Kidney glomerular epithelial cell (primary cell): Measurements from ENCODE around the gene ZNF213.

ENCODE experiments used
- DNase-seq: peaks from one replicate; lab custom pipeline; 2025; lab: John Stamatoyannopoulos, UW

Gene ZNF213

GRCh38 chr16:3101018-3101840, 33.6 kb upstream of the ZNF213 start:
- no peak for DNase-seq

DNA sequence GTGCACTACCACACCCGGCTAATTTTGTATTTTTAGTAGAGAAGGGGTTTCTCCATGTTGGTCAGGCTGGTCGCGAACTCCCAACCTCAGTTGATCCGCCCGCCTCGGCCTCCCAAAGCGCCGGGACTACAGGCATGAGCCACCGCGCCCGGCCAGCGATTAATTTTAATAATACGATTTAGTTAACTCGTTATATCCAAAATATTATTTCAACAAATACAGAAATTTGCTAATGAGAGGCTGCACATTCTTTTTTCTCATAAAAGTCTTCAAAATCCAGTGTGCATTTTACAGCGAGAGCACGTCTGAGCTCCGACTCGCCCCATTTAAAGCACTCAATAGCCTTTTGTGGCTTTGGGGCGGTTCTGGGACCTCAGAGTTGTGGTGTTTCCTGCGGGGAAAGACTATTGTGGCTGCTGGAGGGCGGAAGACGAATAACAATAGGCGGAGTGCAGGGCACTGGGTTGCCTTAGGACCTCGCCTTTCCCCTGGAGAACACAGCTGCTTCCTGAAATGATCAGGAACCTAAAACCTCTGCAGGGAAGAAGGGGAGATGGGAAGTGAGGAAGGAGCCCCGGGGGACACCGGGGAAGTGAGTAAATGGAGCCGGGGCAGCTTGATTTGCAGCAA, 32.9 kb upstream of the ZNF213 start:
- DNase-seq, result no peak

- peak; percentile 75 for DNase-seq
These were observed 28.5 kb upstream of the ZNF213 start for GRCh38 chr16:3106205-3106928.

DNA sequence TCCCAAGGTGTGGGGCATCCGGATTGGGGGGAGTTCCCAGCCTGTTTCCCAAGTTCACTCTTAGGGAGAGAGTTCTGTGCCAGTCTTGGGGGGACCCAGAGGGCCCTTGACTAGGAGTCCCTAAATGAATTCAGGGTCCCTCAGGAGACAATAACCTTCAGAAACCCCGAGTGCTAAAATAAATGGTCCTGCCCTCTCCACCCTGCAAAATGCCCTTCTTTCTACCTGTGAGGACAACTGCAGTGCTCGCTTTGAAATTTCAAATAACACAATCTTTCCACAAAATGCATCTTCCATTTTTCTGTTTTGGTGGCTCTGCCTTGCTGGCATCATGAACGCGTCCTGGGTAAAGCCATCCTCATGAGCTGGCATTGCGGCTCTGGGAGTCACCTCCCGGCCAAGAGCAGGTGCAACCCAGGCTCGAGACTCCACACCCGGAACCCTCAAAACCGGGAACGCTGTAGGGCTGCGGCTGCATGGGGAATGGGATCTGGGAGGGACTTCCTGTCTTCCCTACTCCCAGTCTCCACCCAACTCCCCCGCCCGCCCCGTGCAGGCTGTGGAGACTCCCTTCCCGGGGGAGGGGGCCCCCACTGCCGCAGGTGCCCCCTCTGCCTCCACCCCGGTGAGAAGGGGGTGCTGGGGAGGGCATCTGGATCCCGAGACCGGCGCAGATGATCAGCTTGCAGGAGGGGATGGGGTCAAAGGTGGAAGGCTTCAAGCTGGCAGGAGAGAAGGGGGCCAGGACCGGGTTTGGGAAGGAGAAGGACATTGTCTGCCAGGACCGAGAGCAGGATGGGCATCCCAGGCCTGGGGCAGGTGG, 22.6 kb upstream of the ZNF213 start, which contains the start of gene ZNF205:
TSS of gene ZNF205 (plus strand) at position 529 of the 823 bp plus-strand sequence. CDS start 845 bp downstream, outside the sequence.
- DNase-seq, result peak; percentile 51

DNA sequence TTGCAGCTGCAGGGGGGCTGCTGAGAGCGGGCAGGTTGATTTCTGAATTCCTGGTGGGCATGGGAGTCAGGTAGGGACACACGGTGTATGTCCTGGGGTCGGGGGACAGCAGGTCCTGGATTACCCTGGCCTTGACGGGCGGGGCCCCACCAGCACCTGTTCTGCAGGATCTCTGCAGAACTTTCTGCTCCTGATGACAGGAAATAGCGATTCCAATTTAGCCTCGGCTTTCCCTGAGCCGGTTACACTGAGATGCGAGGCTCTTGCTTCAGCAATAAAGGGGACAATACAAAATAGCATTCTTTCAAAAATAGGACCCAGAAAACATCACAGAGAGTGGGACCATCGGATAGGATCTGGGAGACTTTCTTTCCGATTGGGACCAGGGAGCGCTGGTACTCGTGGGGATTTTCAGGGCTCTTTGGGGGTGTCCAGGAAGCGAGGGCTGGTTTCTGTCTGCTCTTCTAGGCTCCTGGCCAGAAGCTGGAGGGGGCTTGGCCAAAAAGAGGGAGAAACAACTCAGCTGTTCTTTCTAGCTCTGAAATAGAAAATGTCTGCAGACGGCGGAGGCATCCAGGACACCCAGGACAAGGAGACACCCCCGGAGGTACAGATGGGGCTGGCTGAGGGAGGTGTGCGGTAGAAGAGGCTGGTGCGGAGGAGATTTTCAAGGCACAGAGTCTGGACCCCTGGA, 21.8 kb upstream of the ZNF213 start:
- no peak for DNase-seq

DNA sequence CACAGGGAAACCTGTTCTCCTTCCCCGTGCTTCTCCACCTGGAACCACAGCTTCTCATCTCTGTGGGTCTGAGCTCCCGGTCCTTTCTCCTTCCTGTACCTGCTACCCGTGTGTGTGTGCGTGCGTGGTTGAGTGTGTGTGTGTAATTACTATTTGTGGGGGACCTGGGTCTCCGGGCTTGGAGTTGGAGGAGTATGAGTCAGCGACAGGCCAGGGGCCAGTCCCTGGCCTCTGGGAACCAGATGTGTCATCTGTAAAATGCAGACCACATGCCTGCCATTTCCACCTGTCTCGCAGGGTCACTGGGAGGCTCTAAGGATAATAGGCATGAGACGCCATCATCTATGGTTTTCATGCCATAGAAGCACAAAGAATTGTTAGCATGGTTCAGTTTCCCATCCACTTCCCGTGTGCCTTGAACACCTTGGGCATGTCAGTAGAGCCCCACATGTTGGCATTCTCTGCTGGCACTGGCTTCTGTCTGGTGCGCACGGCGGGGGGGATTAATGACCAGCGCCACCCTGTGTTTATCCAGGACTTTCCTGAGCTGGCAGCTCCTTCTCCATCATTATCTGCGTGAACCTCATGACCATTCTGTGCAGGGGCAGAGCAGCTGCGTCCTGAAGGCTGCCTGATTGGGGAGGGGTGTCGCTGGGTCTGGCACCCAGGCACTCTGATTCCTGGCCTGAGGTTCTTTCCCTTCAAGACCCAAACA, 20.9 kb upstream of the ZNF213 start:
- DNase-seq, result no peak

- no peak for DNase-seq
These were observed 19.8 kb upstream of the ZNF213 start for GRCh38 chr16:3115003-3115402.

DNA sequence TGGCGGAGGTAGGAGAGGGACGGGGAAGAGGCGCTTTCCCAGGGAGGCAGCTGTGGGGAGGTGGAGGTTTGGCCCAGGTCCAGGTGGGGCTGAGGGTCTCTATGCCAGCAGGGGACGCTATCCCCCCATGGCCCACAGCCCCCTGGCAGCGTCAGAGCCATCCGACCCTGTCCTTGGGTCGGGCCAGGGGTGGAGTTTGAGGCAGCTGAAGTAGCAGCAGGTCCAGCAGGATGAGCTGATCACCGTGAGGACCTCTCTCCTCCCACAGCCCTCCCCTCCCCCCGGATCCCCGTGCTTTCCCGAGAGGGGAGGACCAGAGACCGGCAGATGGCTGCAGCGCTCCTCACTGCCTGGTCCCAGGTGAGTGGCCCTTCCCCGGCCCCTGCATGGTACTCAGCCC, 19.3 kb upstream of the ZNF213 start:
- no peak for DNase-seq

- no peak for DNase-seq
These were observed 16.5 kb upstream of the ZNF213 start for GRCh38 chr16:3118204-3118790.

DNA sequence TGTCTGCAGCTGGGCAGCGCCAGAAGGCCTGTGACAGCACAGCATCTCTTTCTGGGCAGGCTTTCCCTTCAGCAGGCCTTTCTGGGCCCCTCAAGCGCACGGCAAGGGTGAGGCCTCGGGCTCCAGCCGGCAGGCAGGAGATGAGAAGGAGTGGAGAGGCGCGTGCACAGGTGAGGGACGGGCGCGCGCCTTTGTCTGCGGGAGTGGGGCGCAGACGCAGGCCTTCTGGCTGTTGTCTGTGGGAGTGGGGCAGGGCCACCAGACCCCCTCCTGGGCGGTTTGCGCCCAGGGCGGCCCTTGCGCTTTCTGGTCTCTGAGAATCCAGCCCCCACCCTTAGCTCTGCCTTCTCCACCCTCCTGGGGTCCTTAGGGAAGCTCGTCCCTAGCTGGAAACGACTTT, 16.0 kb upstream of the ZNF213 start:
- no peak for DNase-seq

- DNase-seq, result no peak
These were observed 15.5 kb upstream of the ZNF213 start for GRCh38 chr16:3119286-3119685.

DNA sequence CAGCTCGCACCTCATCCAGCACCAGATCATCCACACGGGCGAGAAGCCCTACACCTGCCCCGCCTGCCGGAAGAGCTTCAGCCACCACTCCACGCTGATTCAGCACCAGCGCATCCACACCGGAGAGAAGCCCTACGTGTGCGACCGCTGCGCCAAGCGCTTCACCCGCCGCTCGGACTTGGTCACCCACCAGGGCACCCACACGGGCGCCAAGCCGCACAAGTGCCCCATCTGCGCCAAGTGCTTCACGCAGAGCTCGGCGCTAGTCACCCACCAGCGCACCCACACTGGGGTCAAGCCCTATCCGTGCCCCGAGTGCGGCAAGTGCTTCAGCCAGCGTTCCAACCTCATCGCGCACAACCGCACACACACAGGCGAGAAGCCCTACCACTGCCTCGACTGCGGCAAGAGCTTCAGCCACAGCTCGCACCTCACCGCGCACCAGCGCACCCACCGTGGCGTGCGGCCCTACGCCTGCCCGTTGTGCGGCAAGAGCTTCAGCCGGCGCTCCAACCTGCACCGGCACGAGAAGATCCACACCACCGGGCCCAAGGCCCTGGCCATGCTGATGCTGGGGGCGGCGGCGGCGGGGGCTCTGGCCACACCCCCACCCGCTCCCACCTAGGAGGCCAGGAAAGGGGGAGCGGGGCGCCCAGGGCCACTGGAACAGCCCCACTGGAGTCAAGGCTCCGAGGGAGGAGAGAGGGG, 15.0 kb upstream of the ZNF213 start:
- no peak for DNase-seq

GRCh38 chr16:3120435-3120834, 14.4 kb upstream of the ZNF213 start:
- no peak for DNase-seq

GRCh38 chr16:3121851-3122467, 12.9 kb upstream of the ZNF213 start:
- DNase-seq, result no peak

DNA sequence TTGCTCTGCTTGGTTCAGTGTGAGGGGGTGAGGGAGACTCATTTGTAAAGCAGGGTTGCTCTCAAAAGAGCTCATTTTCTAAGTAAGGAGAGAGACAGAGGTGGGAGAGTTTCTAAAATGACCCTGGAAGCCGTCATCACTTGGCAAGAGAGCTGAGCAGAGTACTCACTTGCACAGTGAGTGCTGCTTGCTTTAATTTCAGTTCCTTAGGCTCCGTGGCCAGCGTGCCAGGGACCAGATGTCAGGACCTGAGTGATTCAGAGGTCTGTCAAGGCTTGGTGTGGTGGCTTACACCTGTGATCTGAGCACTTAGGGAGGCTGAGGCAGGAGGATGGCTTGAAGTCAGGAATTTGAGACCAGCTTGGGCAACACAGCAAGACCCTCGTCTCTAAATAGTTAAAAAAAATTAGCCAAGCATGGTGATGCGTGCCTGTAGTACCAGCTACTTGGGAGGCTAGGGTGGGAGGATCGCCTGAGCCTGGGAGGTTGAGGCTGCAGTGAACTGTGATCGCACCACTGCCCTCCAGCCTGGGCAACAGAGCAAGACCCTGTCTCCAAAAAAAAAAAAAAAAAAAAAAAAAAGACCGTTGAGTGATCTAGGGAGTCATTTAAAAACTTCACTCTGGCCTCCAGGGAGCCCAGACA, 11.8 kb upstream of the ZNF213 start:
- no peak for DNase-seq

DNA sequence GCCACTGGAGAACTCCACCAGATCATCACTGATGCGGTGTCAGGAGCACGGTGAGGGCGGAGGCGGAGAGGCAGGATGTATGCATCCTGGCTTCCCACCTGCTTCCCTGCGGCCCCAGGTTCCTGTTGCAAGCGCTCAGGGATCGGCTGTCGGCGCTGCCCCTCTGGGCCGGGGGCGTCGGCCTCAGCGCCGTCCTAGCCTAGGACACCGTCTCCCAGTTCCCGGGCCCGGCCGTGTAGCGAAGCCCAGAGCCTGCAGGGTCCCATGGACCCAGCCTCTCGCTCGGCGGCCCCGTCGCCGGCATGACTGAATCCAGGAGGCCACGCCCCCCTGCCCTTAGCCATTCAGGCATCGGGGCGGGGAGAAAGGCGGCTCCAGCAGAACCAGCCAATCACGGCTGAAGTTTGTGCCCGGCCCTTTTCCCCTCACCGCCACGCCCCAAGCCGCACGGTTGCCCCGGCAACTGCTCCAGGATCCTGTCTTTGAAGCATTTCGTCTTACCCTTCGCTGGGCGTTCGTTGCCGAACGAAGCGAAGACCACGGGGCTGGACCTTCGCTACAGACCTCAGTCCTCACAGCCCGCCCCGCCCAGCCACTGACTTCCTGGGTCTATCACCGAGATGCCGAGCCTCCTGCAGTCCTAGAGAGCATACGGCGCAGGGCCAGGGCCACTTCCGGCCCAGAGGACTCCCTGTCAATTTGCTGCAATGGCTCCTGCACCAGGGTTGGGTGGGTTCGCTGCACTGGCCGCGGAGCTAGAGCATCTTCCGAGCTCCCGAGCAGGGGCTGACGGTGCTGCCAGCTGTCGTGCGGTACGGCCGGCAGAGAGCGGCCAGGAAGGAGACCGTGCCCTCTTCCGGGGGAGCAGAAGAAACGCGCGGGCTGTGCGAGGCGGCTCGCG, 10.6 kb upstream of the ZNF213 start:
- peak; percentile 95 for DNase-seq

- DNase-seq, result no peak
These were observed 7.1 kb upstream of the ZNF213 start for GRCh38 chr16:3127745-3128144.
